ENCODE results near the gene MMP7. TPM values are rescaled to one million over a fixed set of nuclear protein-coding genes. Genes with fewer than 3 reads are reported as not detected.

The MMP7 gene
- total RNA-seq, 1 experiment from 2014 or later: 2.7 TPM

GRCh38 chr11:102497061-102497460 lies 33.5 kb downstream of the MMP7 start:
- Histone ChIP-seq H3K27ac (ENCODE audit: low read length) (peak overlapping the region; percentile 65; the same call in 1 of the 2 replicates), H3K4me1 (ENCODE audit: control insufficient read depth, insufficient read depth, low read length) (peaks cover 33% of the 10 kb centered on the region), H3K27me3 (ENCODE audit: control insufficient read depth, insufficient read depth, low read length) (no peaks in the 10 kb centered on the region), H3K9me3 (ENCODE audit: control insufficient read depth, insufficient read depth, low read depth, low read length) (no peaks in the 10 kb centered on the region), H3K4me3 (ENCODE audit: low read depth in 2 of 2, low read length in 2 of 2) (no peak overlapping the region), H3K36me3 (ENCODE audit: control insufficient read depth, insufficient read depth, low read length) (no peaks in the 10 kb centered on the region)
- no TSS peak for BruUV-seq (replicated peaks)
- intact Hi-C loops (cut with micrococcal nuclease; ENCODE audit: unreplicated experiment): loop anchor here (5.0 kb wide), 2 partner anchors 95 to 170 kb away; no protein-coding TSS in a partner anchor
- no peak for TF ChIP-seq POLR2AphosphoS5 (IDR thresholded peaks at IDR 0.05; ENCODE audit: low read depth, low read length)
- TF ChIP-seq REST (IDR thresholded peaks at IDR 0.05; ENCODE audit: insufficient read depth in 1 of 2, low read depth in 2 of 2, low read length in 1 of 2): no peak
- no peak for TF ChIP-seq SIN3A (IDR thresholded peaks at IDR 0.05; ENCODE audit: borderline replicate concordance, insufficient read depth, low read depth, low read length)
- no peak for TF ChIP-seq TCF7L2 (IDR thresholded peaks at IDR 0.05; ENCODE audit: low read depth, low read length)
- TF ChIP-seq CTCF (IDR thresholded peaks at IDR 0.05): no peak
- in situ Hi-C loops (cut with HindIII; ENCODE audit: low pct_unique_long_range_greater_than_20kb, low sequenced_read_pairs): no loop called here
- DNase-seq (ENCODE audit: low read depth, low spot score) (no peak), ATAC-seq (no peak)
- ChIA-PET CTCF (no interaction called here), POLR2A (no interaction called here)

GRCh38 chr11:102495161-102496042 lies 35.1 kb downstream of the MMP7 start:
- Histone ChIP-seq H3K27me3 (ENCODE audit: control insufficient read depth, insufficient read depth, low read length) (no peaks in the 10 kb centered on the region), H3K36me3 (ENCODE audit: control insufficient read depth, insufficient read depth, low read length) (no peaks in the 10 kb centered on the region), H3K4me1 (ENCODE audit: control insufficient read depth, insufficient read depth, low read length) (peaks cover 36% of the 10 kb centered on the region), H3K4me3 (ENCODE audit: low read depth in 2 of 2, low read length in 2 of 2) (peak overlapping the region in 1 of 2 experiments; percentile 33; a peak in 2 of 4 replicates), H3K27ac (ENCODE audit: low read length) (peak overlapping the region; percentile 95), H3K9me3 (ENCODE audit: control insufficient read depth, insufficient read depth, low read depth, low read length) (no peaks in the 10 kb centered on the region)
- no peak for TF ChIP-seq SIN3A (IDR thresholded peaks at IDR 0.05; ENCODE audit: borderline replicate concordance, insufficient read depth, low read depth, low read length)
- TF ChIP-seq CTCF (IDR thresholded peaks at IDR 0.05): peak; percentile 75
- TF ChIP-seq REST (IDR thresholded peaks at IDR 0.05; ENCODE audit: insufficient read depth in 1 of 2, low read depth in 2 of 2, low read length in 1 of 2): no peak
- TF ChIP-seq TCF7L2 (IDR thresholded peaks at IDR 0.05; ENCODE audit: low read depth, low read length): peak; percentile 16
- no peak; the same call in 1 of the 2 replicates for TF ChIP-seq POLR2AphosphoS5 (IDR thresholded peaks at IDR 0.05; ENCODE audit: low read depth, low read length)
- intact Hi-C loops (cut with micrococcal nuclease; ENCODE audit: unreplicated experiment) (loop anchor here (1.0 to 5.0 kb wide), 5 partner anchors 43 to 172 kb away; partner anchors contain the start of gene TMEM123), in situ Hi-C loops (cut with HindIII; ENCODE audit: low pct_unique_long_range_greater_than_20kb, low sequenced_read_pairs) (no loop called here)
- ATAC-seq (peak; percentile 85), DNase-seq (ENCODE audit: low read depth, low spot score) (peak; percentile 73)
- POLR2A ChIA-PET: interaction anchor here (0.6 to 0.7 kb wide), 2 partner anchors 88 to 147 kb away, joined by 3 to 7 read pairs; no protein-coding TSS in a partner anchor
- BruUV-seq (replicated peaks): no TSS peak
- CTCF ChIA-PET: interaction anchor here (0.7 to 1.4 kb wide), 10 partner anchors 12 to 171 kb away, joined by 3 to 9 read pairs (median 4); no protein-coding TSS in a partner anchor
